GM13977 (cell line): ENCODE results near the gene PARD3.

Experiments used
- DNase-seq: peaks from one replicate; pipeline ENCODE4 v3.0.0; 2012; ENCODE audit warnings: low spot score
- in situ Hi-C: fragments of 300-500 bp; cut with MboI; formaldehyde crosslinking; loops from one replicate; pipeline ENCODE4 v1.12.0; 2022; ENCODE audit warnings: low sequenced_read_pairs, low pct_unique_long_range_greater_than_20kb, mixed read lengths, inconsistent platforms; ENCODE audit not compliant: unreplicated experiment
- TF ChIP-seq, protein P1 (sequence below): IDR thresholded peaks from 2 replicates; pipeline ENCODE4 v1.5.1; 2012; ENCODE audit warnings: mild to moderate bottlenecking, control low read depth; ENCODE audit not compliant: insufficient read depth; ENCODE audit errors: extremely low read depth, missing control alignments

PARD3 gene

GRCh38 chr10:34116681-34117271 lies 698.3 kb downstream of the PARD3 start:
- in situ Hi-C loops: no loop called here
- DNase-seq: no peak
- TF ChIP-seq, protein P1, sequence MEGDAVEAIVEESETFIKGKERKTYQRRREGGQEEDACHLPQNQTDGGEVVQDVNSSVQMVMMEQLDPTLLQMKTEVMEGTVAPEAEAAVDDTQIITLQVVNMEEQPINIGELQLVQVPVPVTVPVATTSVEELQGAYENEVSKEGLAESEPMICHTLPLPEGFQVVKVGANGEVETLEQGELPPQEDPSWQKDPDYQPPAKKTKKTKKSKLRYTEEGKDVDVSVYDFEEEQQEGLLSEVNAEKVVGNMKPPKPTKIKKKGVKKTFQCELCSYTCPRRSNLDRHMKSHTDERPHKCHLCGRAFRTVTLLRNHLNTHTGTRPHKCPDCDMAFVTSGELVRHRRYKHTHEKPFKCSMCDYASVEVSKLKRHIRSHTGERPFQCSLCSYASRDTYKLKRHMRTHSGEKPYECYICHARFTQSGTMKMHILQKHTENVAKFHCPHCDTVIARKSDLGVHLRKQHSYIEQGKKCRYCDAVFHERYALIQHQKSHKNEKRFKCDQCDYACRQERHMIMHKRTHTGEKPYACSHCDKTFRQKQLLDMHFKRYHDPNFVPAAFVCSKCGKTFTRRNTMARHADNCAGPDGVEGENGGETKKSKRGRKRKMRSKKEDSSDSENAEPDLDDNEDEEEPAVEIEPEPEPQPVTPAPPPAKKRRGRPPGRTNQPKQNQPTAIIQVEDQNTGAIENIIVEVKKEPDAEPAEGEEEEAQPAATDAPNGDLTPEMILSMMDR: no peak

GRCh38 chr10:34116220-34116641 lies 698.9 kb downstream of the PARD3 start:
- in situ Hi-C loops: no loop called here
- no peak for DNase-seq
- TF ChIP-seq, protein P1: no peak

- DNase-seq: no peak
- in situ Hi-C loops: no loop called here
- TF ChIP-seq, protein P1: no peak
These were observed 700.2 kb downstream of the PARD3 start for GRCh38 chr10:34114914-34115313.

DNA sequence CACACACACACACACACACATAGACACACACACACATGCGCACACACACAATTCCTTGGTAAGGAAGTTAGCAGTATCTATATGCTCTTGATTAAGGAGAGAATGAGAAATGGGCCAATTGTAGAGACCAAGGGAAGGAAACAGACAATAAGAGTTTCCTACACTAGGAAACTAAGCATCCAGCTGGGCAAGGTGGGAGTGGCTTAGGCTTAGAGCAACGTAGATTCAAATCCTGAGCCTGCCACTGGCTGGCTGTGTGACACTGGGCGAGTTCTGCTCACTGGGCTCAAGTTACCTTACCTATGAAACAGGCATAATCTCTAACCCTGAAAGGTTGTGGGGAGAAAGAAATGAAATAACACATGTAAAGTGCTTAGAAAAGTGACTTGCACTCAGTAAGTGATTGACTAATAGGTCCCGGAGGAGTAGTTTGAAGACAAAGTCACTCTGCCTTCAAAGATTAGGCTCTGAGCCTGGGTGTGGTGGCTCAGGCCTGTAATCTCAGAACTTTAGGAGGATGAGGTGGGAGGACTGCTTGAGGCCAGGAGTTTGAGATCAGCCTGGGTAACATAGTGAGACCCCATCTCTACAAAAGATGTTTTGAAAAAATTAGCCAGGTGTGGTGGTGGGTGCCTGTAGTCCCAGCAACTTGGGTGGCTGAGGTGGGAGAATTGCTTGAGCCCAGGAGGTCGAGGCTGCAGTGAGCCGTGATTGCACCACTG lies 701.4 kb downstream of the PARD3 start:
- in situ Hi-C loops: no loop called here
- DNase-seq: no peak
- TF ChIP-seq, protein P1: no peak

GRCh38 chr10:34112171-34112782 lies 702.8 kb downstream of the PARD3 start:
- no peak for DNase-seq
- TF ChIP-seq, protein P1: no peak

DNA sequence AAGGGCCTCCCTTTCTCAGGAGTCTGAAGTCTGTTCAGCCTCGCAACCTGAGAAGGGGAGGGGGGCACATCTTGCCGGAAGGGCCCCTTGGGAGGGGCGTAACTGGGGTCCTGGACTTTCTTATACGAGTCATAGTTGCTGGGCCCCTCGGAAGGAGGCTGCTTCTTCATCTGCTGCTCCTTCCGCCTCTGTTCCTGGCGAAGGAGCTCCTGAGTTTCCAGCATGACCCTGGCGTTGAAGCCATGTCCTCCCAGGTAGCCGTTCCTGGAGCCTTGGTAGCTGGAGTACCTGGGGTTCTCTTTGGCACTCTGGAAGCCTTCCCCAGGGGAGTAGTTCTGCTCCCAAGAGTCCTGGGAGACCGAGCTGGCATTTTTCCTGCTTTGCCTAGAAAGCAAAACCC lies 703.9 kb downstream of the PARD3 start:
- in situ Hi-C loops: no loop called here
- TF ChIP-seq, protein P1: no peak
- DNase-seq: no peak

More at GRCh38 chr10:34112171-34112782, 702.8 kb downstream of the PARD3 start:
- in situ Hi-C loops: no loop called here
